CD4-positive, alpha-beta T cell treated with Interleukin-17A for 1 hour (primary cell): ENCODE measurements around the gene SRRM3.
"Not testable (repeated sequence)": the region's sequence is repeated elsewhere in the genome, so short reads cannot be mapped to it uniquely, and the experiment has no call there.

ENCODE experiments used
- DNase-seq: peaks from one replicate; pipeline ENCODE4 v3.0.0-alpha.2; 2020

SRRM3 gene

GRCh38 chr7:76317782-76318487 lies 116.2 kb downstream of the SRRM3 start:
- DNase-seq = peak; percentile 97

- peak; percentile 80 for DNase-seq
Observed at GRCh38 chr7:76318488-76319353, 117.0 kb downstream of the SRRM3 start.

GRCh38 chr7:76325092-76325491 lies 123.4 kb downstream of the SRRM3 start:
- no peak for DNase-seq

- DNase-seq = no peak
Observed at GRCh38 chr7:76325811-76326210, 124.1 kb downstream of the SRRM3 start.

- no peak for DNase-seq
Observed at GRCh38 chr7:76326646-76327233, 125.0 kb downstream of the SRRM3 start.

- DNase-seq = no peak
Observed at GRCh38 chr7:76327610-76328009, 125.9 kb downstream of the SRRM3 start.

GRCh38 chr7:76328389-76328788 lies 126.7 kb downstream of the SRRM3 start:
- no peak for DNase-seq

- DNase-seq = no peak
Observed at GRCh38 chr7:76329479-76329878, 127.8 kb downstream of the SRRM3 start.

- DNase-seq = no peak
Observed at GRCh38 chr7:76330261-76330660, 128.6 kb downstream of the SRRM3 start.

GRCh38 chr7:76330673-76331072 lies 129.0 kb downstream of the SRRM3 start:
- DNase-seq = no peak

- no peak for DNase-seq
Observed at GRCh38 chr7:76332078-76332477, 130.4 kb downstream of the SRRM3 start.

GRCh38 chr7:76333511-76334101 lies 131.9 kb downstream of the SRRM3 start:
- DNase-seq = no peak

GRCh38 chr7:76334320-76334967 lies 132.7 kb downstream of the SRRM3 start:
- DNase-seq = no peak

- DNase-seq = not testable (repeated sequence)
Observed at GRCh38 chr7:76335417-76335816, 133.7 kb downstream of the SRRM3 start.

GRCh38 chr7:76336094-76336493 lies 134.4 kb downstream of the SRRM3 start:
- no peak for DNase-seq
